K562 (cell line): Measurements from ENCODE around the gene AP2M1. TPM values are rescaled to one million over a fixed set of nuclear protein-coding genes. Genes with fewer than 3 reads are reported as not detected.

Experiments
- BACH1 ChIP-seq: fragments of 200-800 bp; sonication (Bioruptor generic); IDR thresholded peaks from 2 replicates; pipeline ENCODE4 v1.6.1; 2016; ENCODE audit warnings: missing genetic modification characterization, missing compliant biosample characterization
- KAT2B ChIP-seq: IDR thresholded peaks from one replicate; pipeline ENCODE4 v1.6.1; 2012; ENCODE audit warnings: low read depth, mild to moderate bottlenecking, control low read depth, inconsistent platforms, low read length, moderate library complexity
- LEF1 ChIP-seq: fragments of 450-650 bp; IDR thresholded peaks from 2 replicates; pipeline ENCODE4 v1.6.1; 2016; ENCODE audit warnings: mild to moderate bottlenecking
- NONO ChIP-seq, 2 experiments: fragments of 200-400 bp in 1 of 2; fragments of 450-650 bp in 1 of 2; formaldehyde crosslinking in 1 of 2; IDR thresholded peaks; 2 replicates each; pipeline ENCODE4 v1.6.1; 2017; ENCODE audit warnings: low read depth in 2 of 2, mild to moderate bottlenecking in 2 of 2, moderate library complexity in 2 of 2, low read length in 1 of 2
- PHF21A ChIP-seq: fragments of 450-650 bp; IDR thresholded peaks from 2 replicates; pipeline ENCODE4 v1.6.1; 2017; ENCODE audit warnings: low read depth, borderline replicate concordance
- POLR2H ChIP-seq: IDR thresholded peaks from 2 replicates; pipeline ENCODE4 v1.6.1; 2016; ENCODE audit warnings: missing genetic modification characterization, low read depth, mild to moderate bottlenecking, control low read depth, missing compliant biosample characterization, moderate library complexity
- SAFB2 ChIP-seq: fragments of 200-400 bp; formaldehyde crosslinking; IDR thresholded peaks from 2 replicates; pipeline ENCODE4 v1.6.1; 2018; ENCODE audit warnings: borderline replicate concordance, low read length, low read depth, moderate library complexity; ENCODE audit not compliant: severe bottlenecking
- STAT5B ChIP-seq: fragments of 250-450 bp; sonication (Bioruptor Pico); IDR thresholded peaks from 2 replicates; pipeline ENCODE4 v1.8.0; 2021; ENCODE audit warnings: mild to moderate bottlenecking, inconsistent platforms
- TOE1 ChIP-seq, 2 experiments: fragments of 450-650 bp in 1 of 2; sonication (generic) in 1 of 2; formaldehyde crosslinking in 1 of 2; IDR thresholded peaks; 2 replicates each; pipeline versions ENCODE4 v1.7.1 to v1.8.0; 2016 to 2022; ENCODE audit warnings: borderline replicate concordance in 2 of 2, mild to moderate bottlenecking in 2 of 2, antibody characterized with exemption in 1 of 2, inconsistent platforms in 1 of 2, low read depth in 1 of 2, missing genetic modification reagents in 1 of 2, moderate library complexity in 1 of 2
- YY1 ChIP-seq, 3 experiments: IDR thresholded peaks; 2 replicates each; pipeline ENCODE4 v1.6.1; 2011; ENCODE audit warnings: low read length in 2 of 3, mild to moderate bottlenecking in 2 of 3, moderate library complexity in 2 of 3, borderline replicate concordance in 1 of 3, control low read depth in 1 of 3, low read depth in 1 of 3; ENCODE audit not compliant: insufficient read depth in 3 of 3, insufficient replicate concordance in 2 of 3, control insufficient read depth in 1 of 3, insufficient read length in 1 of 3; ENCODE audit errors: extremely low read depth in 1 of 3
- ZFPM2 ChIP-seq: fragments of 250-450 bp; sonication (Bioruptor Pico); IDR thresholded peaks from 2 replicates; pipeline ENCODE4 v1.5.1; 2022; ENCODE audit warnings: mild to moderate bottlenecking
- ZNF408 ChIP-seq: fragments of 250-450 bp; sonication (Bioruptor Pico); IDR thresholded peaks from 2 replicates; pipeline ENCODE4 v1.4.0; 2020; ENCODE audit warnings: low read depth, mild to moderate bottlenecking, moderate library complexity
- polyA plus RNA-seq, 8 experiments: library from polyadenylated mRNA; depleted of rRNA in 4 of 8; stranded (reverse) in 5 of 8; unstranded in 3 of 8; fragments of >200 nt; fragmentation: Nextera tagmentation in 2 of 8; fragmentation: Illumina TruSeq in 1 of 8; extraction: Ambion mirVana in 2 of 8; extraction: Trizol in 1 of 8; gene quantifications; 2 replicates each; pipeline versions ENCODE4 v1.2.1 to v1.2.3, GENCODE V29; 2011 to 2014; ENCODE audit warnings: inconsistent platforms in 1 of 8, missing spikeins in 1 of 8
- total RNA-seq, 7 experiments: library from RNA; depleted of rRNA in 6 of 7; stranded (reverse); fragments of >200 nt in 6 of 7; fragmentation: Illumina TruSeq in 2 of 7; extraction: Trizol in 2 of 7; gene quantifications; 2 replicates each; pipeline versions ENCODE4 v1.2.1 to v1.2.3, GENCODE V29; 2011 to 2021; ENCODE audit warnings: low replicate concordance in 1 of 7
- TF ChIP-seq, protein P1 (sequence below): fragments of 150-350 bp; IDR thresholded peaks from 2 replicates; pipeline ENCODE4 v1.6.1; 2014; ENCODE audit warnings: low read depth, mild to moderate bottlenecking, low read length, borderline replicate concordance
- TF ChIP-seq, protein P2 (sequence below): fragments of 250-450 bp; sonication (Bioruptor Pico); IDR thresholded peaks from 2 replicates; pipeline ENCODE4 v1.5.0; 2020; ENCODE audit warnings: mild to moderate bottlenecking
- TF ChIP-seq, protein P3 (sequence below): fragments of 450-650 bp; formaldehyde crosslinking; IDR thresholded peaks from 2 replicates; pipeline ENCODE4 v1.4.0; 2020; ENCODE audit warnings: mild to moderate bottlenecking, moderate library complexity
- TF ChIP-seq, protein P4 (sequence below): fragments of 250-450 bp; sonication (Bioruptor Pico); IDR thresholded peaks from 2 replicates; pipeline ENCODE4 v1.4.0; 2020; ENCODE audit warnings: borderline replicate concordance
- TF ChIP-seq, protein P5 (sequence below): fragments of 250-450 bp; sonication (Bioruptor Pico); IDR thresholded peaks from 2 replicates; pipeline ENCODE4 v1.9.0; 2021; ENCODE audit warnings: mild to moderate bottlenecking

Gene AP2M1
- total and polyA plus RNA-seq, 9 of the 15 experiments (the other 6 are each of a cell fraction or from before 2014, with no cell fraction given), result 118 to 505 (median 296) TPM

DNA sequence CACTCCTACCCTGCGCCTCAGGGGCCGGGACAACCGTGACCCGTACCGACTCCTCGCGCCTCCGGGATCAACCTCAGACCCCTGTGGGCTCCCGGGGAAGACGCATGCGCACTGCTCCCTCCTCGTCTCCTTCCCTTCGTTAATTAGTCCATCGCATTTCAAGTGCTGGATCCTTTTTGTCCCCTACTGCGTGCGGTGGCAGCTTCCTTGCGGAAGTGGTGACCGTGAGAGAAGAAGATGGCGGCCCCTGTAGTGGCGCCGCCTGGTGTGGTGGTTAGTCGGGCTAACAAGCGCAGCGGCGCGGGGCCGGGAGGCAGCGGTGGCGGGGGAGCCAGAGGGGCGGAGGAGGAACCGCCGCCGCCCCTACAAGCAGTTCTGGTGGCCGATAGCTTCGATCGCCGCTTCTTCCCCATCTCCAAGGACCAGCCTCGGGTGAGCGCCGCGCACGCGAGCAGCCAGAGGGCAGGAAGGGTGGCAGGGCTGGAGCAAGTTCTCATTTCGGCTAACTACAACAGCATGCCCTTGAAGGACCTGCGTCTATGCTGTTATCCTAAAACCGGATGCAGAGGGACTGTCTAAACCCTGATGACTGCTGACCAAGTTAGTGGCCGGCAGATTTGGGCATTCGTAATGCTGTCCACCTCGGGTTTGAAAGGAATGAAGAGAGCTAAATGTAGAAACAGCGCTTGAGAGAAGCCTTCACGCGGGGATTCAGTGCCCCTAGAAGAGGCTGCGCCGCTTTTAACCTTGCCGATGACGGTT is 39.3 kb upstream of the AP2M1 start, which contains the start of gene EIF2B5 (continued):
- TF ChIP-seq, protein P1, sequence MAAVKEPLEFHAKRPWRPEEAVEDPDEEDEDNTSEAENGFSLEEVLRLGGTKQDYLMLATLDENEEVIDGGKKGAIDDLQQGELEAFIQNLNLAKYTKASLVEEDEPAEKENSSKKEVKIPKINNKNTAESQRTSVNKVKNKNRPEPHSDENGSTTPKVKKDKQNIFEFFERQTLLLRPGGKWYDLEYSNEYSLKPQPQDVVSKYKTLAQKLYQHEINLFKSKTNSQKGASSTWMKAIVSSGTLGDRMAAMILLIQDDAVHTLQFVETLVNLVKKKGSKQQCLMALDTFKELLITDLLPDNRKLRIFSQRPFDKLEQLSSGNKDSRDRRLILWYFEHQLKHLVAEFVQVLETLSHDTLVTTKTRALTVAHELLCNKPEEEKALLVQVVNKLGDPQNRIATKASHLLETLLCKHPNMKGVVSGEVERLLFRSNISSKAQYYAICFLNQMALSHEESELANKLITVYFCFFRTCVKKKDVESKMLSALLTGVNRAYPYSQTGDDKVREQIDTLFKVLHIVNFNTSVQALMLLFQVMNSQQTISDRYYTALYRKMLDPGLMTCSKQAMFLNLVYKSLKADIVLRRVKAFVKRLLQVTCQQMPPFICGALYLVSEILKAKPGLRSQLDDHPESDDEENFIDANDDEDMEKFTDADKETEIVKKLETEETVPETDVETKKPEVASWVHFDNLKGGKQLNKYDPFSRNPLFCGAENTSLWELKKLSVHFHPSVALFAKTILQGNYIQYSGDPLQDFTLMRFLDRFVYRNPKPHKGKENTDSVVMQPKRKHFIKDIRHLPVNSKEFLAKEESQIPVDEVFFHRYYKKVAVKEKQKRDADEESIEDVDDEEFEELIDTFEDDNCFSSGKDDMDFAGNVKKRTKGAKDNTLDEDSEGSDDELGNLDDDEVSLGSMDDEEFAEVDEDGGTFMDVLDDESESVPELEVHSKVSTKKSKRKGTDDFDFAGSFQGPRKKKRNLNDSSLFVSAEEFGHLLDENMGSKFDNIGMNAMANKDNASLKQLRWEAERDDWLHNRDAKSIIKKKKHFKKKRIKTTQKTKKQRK, result no peak
- TF ChIP-seq BACH1 (no peak), POLR2H (tag) (peak; percentile 87), YY1 (IDR thresholded peaks at IDR 0.05; ENCODE audit: borderline replicate concordance in 1 of 3, control insufficient read depth in 1 of 3, extremely low read depth in 1 of 3, insufficient read depth in 3 of 3, insufficient read length in 1 of 3, insufficient replicate concordance in 2 of 3, low read depth in 1 of 3, low read length in 2 of 3) (peak; percentile 80 to 99 (median 96)), LEF1 (peak; percentile 45; the same call in 1 of the 2 replicates), SAFB2 (no peak), TOE1 (IDR thresholded peaks at IDR 0.05; ENCODE audit: borderline replicate concordance) (peak; percentile 89), TOE1 (CRISPR knock-in tag; IDR thresholded peaks at IDR 0.05; ENCODE audit: borderline replicate concordance, low read depth) (no peak), NONO (IDR thresholded peaks at IDR 0.05; ENCODE audit: low read depth in 2 of 2, low read length in 1 of 2) (peak; percentile 40 to 63; a peak in 1 of 4 replicates), ZFPM2 (CRISPR knock-in tag) (no peak), PHF21A (no peak), ZNF408 (CRISPR knock-in tag) (no peak), STAT5B (CRISPR knock-in tag) (no peak), KAT2B (peak; percentile 88)
- TF ChIP-seq, protein P2, sequence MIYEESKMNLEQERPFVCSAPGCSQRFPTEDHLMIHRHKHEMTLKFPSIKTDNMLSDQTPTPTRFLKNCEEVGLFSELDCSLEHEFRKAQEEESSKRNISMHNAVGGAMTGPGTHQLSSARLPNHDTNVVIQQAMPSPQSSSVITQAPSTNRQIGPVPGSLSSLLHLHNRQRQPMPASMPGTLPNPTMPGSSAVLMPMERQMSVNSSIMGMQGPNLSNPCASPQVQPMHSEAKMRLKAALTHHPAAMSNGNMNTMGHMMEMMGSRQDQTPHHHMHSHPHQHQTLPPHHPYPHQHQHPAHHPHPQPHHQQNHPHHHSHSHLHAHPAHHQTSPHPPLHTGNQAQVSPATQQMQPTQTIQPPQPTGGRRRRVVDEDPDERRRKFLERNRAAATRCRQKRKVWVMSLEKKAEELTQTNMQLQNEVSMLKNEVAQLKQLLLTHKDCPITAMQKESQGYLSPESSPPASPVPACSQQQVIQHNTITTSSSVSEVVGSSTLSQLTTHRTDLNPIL, result no peak
- TF ChIP-seq, protein P3, sequence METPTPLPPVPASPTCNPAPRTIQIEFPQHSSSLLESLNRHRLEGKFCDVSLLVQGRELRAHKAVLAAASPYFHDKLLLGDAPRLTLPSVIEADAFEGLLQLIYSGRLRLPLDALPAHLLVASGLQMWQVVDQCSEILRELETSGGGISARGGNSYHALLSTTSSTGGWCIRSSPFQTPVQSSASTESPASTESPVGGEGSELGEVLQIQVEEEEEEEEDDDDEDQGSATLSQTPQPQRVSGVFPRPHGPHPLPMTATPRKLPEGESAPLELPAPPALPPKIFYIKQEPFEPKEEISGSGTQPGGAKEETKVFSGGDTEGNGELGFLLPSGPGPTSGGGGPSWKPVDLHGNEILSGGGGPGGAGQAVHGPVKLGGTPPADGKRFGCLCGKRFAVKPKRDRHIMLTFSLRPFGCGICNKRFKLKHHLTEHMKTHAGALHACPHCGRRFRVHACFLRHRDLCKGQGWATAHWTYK, result peak; percentile 51; the same call in 1 of the 2 replicates
- TF ChIP-seq, protein P4, sequence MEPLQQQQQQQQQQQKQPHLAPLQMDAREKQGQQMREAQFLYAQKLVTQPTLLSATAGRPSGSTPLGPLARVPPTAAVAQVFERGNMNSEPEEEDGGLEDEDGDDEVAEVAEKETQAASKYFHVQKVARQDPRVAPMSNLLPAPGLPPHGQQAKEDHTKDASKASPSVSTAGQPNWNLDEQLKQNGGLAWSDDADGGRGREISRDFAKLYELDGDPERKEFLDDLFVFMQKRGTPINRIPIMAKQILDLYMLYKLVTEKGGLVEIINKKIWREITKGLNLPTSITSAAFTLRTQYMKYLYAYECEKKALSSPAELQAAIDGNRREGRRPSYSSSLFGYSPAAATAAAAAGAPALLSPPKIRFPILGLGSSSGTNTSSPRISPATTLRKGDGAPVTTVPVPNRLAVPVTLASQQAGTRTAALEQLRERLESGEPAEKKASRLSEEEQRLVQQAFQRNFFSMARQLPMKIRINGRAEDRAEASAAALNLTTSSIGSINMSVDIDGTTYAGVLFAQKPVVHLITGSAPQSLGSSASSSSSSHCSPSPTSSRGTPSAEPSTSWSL (CRISPR knock-in tag), result no peak
- TF ChIP-seq, protein P5, sequence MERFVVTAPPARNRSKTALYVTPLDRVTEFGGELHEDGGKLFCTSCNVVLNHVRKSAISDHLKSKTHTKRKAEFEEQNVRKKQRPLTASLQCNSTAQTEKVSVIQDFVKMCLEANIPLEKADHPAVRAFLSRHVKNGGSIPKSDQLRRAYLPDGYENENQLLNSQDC (CRISPR knock-in tag), result no peak
